H1 (cell line): ENCODE measurements around the gene HRH2. TPM values are rescaled to one million over a fixed set of nuclear protein-coding genes. Genes with fewer than 3 reads are reported as not detected.

ENCODE experiments used
- CTCF ChIA-PET: fragments of 300-600 bp; sonication (Branson Sonifier 250); formaldehyde crosslinking; loops from one replicate; lab custom pipeline; 2021; ENCODE audit not compliant: partially characterized antibody; lab: Charles Lee
- POLR2A ChIA-PET: fragments of 300-600 bp; sonication (Branson Sonifier 250); formaldehyde crosslinking; loops from one replicate; lab custom pipeline; 2021; ENCODE audit warnings: inconsistent platforms; ENCODE audit not compliant: partially characterized antibody; lab: Charles Lee
- DNase-seq, 2 experiments: peaks; one replicate each; pipeline versions ENCODE4 v3.0.0 to v3.0.0-alpha.2; 2010 to 2022; ENCODE audit warnings: low spot score in 2 of 2, low read depth in 1 of 2, mixed read lengths in 1 of 2
- FAIRE-seq: peaks from 2 replicates; lab custom pipeline; 2011; peaks lifted over from hg19 to GRCh38; lab: Jason Lieb, UNC
- H2AFZ ChIP-seq: 2 replicates; pipeline ENCODE4 v1.8.1; 2012; ENCODE audit warnings: low read length, inconsistent platforms
- H2AK5ac ChIP-seq: 2 replicates; pipeline ENCODE4 v1.6.1; 2013; ENCODE audit warnings: low read depth, low read length
- H2BK120ac ChIP-seq: replicated peaks from 2 replicates; pipeline ENCODE3; 2013; ENCODE audit warnings: low read depth, low read length, inconsistent platforms
- H2BK12ac ChIP-seq: 2 replicates; pipeline ENCODE4 v1.6.1; 2013; ENCODE audit warnings: low read depth, low read length
- H2BK15ac ChIP-seq: 2 replicates; pipeline ENCODE4 v1.6.1; 2013; ENCODE audit warnings: low read length
- H2BK20ac ChIP-seq: 2 replicates; pipeline ENCODE4 v1.6.1; 2013; ENCODE audit warnings: low read length
- H2BK5ac ChIP-seq: 2 replicates; pipeline ENCODE4 v1.6.1; 2013; ENCODE audit warnings: low read depth, low read length
- H3K14ac ChIP-seq: 2 replicates; pipeline ENCODE4 v1.6.1; 2013; ENCODE audit warnings: inconsistent platforms; ENCODE audit not compliant: insufficient read length
- H3K18ac ChIP-seq: 2 replicates; pipeline ENCODE4 v1.6.1; 2013; ENCODE audit warnings: low read length; ENCODE audit errors: extremely low read depth
- H3K23ac ChIP-seq: 2 replicates; pipeline ENCODE4 v1.6.1; 2013; ENCODE audit warnings: inconsistent platforms; ENCODE audit not compliant: insufficient read length
- H3K23me2 ChIP-seq: 2 replicates; pipeline ENCODE4 v1.6.1; 2013; ENCODE audit warnings: low read depth, low read length
- H3K27ac ChIP-seq: 2 replicates; pipeline ENCODE4 v1.6.1; 2011; ENCODE audit warnings: low read depth, low read length, inconsistent platforms
- H3K27me3 ChIP-seq, 4 experiments: replicated peaks in 1 of 4; 1 replicate in 1 of 4; 2 replicates in 3 of 4; pipeline versions ENCODE4 v1.6.1 to v1.8.1; 2011 to 2013; ENCODE audit warnings: low read length in 3 of 4, mild to moderate bottlenecking in 3 of 4, inconsistent platforms in 2 of 4, mixed read lengths in 2 of 4, moderate library complexity in 1 of 4; ENCODE audit not compliant: control insufficient read depth in 3 of 4, insufficient read depth in 3 of 4; ENCODE audit errors: extremely low read depth in 1 of 4
- H3K36me3 ChIP-seq, 4 experiments: 2 replicates each; pipeline versions ENCODE4 v1.6.1 to v1.8.1; 2011 to 2013; ENCODE audit warnings: mild to moderate bottlenecking in 4 of 4, low read length in 3 of 4, moderate library complexity in 2 of 4, control low read depth in 1 of 4, inconsistent platforms in 1 of 4; ENCODE audit not compliant: insufficient read depth in 4 of 4, control insufficient read depth in 2 of 4
- H3K4ac ChIP-seq: replicated peaks from 2 replicates; pipeline ENCODE3; 2013; ENCODE audit warnings: low read length, low read depth, mixed read lengths, inconsistent platforms; ENCODE audit not compliant: insufficient read length
- H3K4me1 ChIP-seq, 4 experiments: replicated peaks in 1 of 4; 1 replicate in 1 of 4; 2 replicates in 3 of 4; pipeline versions ENCODE4 v1.6.1 to v1.8.1; 2011 to 2013; ENCODE audit warnings: low read length in 3 of 4, inconsistent platforms in 2 of 4, mixed read lengths in 1 of 4; ENCODE audit not compliant: insufficient read depth in 4 of 4, control insufficient read depth in 3 of 4
- H3K4me2 ChIP-seq, 2 experiments: 2 replicates each; pipeline versions ENCODE4 v1.6.1 to v1.8.1; 2011 to 2013; ENCODE audit warnings: low read depth in 2 of 2, low read length in 2 of 2, control low read depth in 1 of 2, inconsistent platforms in 1 of 2, mild to moderate bottlenecking in 1 of 2; ENCODE audit not compliant: insufficient read depth in 1 of 2
- H3K4me3 ChIP-seq, 4 experiments: fragments of 200-600, 300-600 bp in 1 of 4; sonication (generic), shearing (Covaris generic), sonication (Bioruptor Twin) in 1 of 4; 2 replicates each; pipeline versions ENCODE4 v1.5.1 to v1.8.1; 2011 to 2016; ENCODE audit warnings: low read length in 4 of 4, low read depth in 3 of 4, control low read depth in 2 of 4, inconsistent platforms in 2 of 4, mild to moderate bottlenecking in 2 of 4, mixed read lengths in 1 of 4, moderate library complexity in 1 of 4; ENCODE audit not compliant: insufficient read depth in 2 of 4; ENCODE audit errors: extremely low read depth in 1 of 4
- H3K56ac ChIP-seq: replicated peaks from 2 replicates; pipeline ENCODE3; 2013; ENCODE audit warnings: low read depth, mild to moderate bottlenecking, mixed read lengths, low read length, inconsistent platforms; ENCODE audit not compliant: insufficient read length
- H3K79me1 ChIP-seq: 2 replicates; pipeline ENCODE4 v1.6.1; 2013; ENCODE audit warnings: low read depth, low read length, control low read depth
- H3K79me2 ChIP-seq, 2 experiments: 2 replicates each; pipeline versions ENCODE4 v1.6.1 to v1.8.1; 2012 to 2013; ENCODE audit warnings: low read length in 2 of 2, mild to moderate bottlenecking in 2 of 2, inconsistent platforms in 1 of 2; ENCODE audit not compliant: insufficient read depth in 2 of 2, control insufficient read depth in 1 of 2
- H3K9ac ChIP-seq, 4 experiments: replicated peaks in 1 of 4; 1 replicate in 1 of 4; 2 replicates in 3 of 4; pipeline versions ENCODE4 v1.6.1 to v1.8.1; 2011 to 2013; ENCODE audit warnings: low read depth in 3 of 4, low read length in 3 of 4, control low read depth in 2 of 4, mild to moderate bottlenecking in 2 of 4, moderate library complexity in 2 of 4, inconsistent platforms in 1 of 4; ENCODE audit errors: extremely low read depth in 1 of 4
- H3K9me3 ChIP-seq, 2 experiments: 2 replicates each; pipeline versions ENCODE4 v1.6.1 to v1.8.1; 2012 to 2013; ENCODE audit warnings: mild to moderate bottlenecking in 2 of 2, moderate library complexity in 2 of 2, control low read depth in 1 of 2, inconsistent platforms in 1 of 2, low read depth in 1 of 2, low read length in 1 of 2, mixed read lengths in 1 of 2; ENCODE audit not compliant: insufficient read depth in 2 of 2
- H4K20me1 ChIP-seq, 2 experiments: replicated peaks in 1 of 2; 2 replicates each; pipeline versions ENCODE3 to v1.8.1; 2011 to 2013; ENCODE audit warnings: inconsistent platforms in 2 of 2, low read length in 2 of 2, mild to moderate bottlenecking in 1 of 2; ENCODE audit not compliant: insufficient read depth in 2 of 2, control insufficient read depth in 1 of 2
- H4K5ac ChIP-seq: 2 replicates; pipeline ENCODE4 v1.6.1; 2013; ENCODE audit warnings: low read length, low read depth, mixed read lengths, inconsistent platforms; ENCODE audit not compliant: insufficient read length
- H4K8ac ChIP-seq: 2 replicates; pipeline ENCODE4 v1.8.0; 2013; ENCODE audit warnings: mild to moderate bottlenecking, moderate library complexity, low read length, inconsistent platforms; ENCODE audit not compliant: insufficient read depth; ENCODE audit errors: extremely low read depth
- H4K91ac ChIP-seq: replicated peaks from 2 replicates; pipeline ENCODE3; 2013; ENCODE audit warnings: low read length, mixed read lengths, inconsistent platforms; ENCODE audit not compliant: insufficient read length
- CHD2 ChIP-seq: IDR thresholded peaks from 2 replicates; pipeline ENCODE4 v1.6.1; 2012; ENCODE audit warnings: low read length, improper control_type of control experiment
- CREB1 ChIP-seq: IDR thresholded peaks from 2 replicates; pipeline ENCODE4 v1.6.1; 2012; ENCODE audit warnings: inconsistent platforms
- EGR1 ChIP-seq: IDR thresholded peaks from 2 replicates; pipeline ENCODE4 v1.6.1; 2011; ENCODE audit warnings: low read depth, low read length, borderline replicate concordance
- KDM5A ChIP-seq: fragments of 200-600 bp; IDR thresholded peaks from 2 replicates; pipeline ENCODE4 v1.7.1; 2012; ENCODE audit warnings: mild to moderate bottlenecking, low read length, inconsistent platforms, mixed read lengths
- SIX5 ChIP-seq: IDR thresholded peaks from 2 replicates; pipeline ENCODE4 v1.6.1; 2011; ENCODE audit warnings: mild to moderate bottlenecking, low read depth, low read length
- TAF7 ChIP-seq: optimal IDR thresholded peaks from 2 replicates; pipeline ENCODE3; 2011; ENCODE audit warnings: low read depth, mild to moderate bottlenecking, inconsistent platforms, low read length, moderate library complexity, borderline replicate concordance
- WGBS, 2 experiments: shearing (Covaris generic) in 1 of 2; methylation state at CpG; one replicate each; pipeline versions ENCODE4 v1.1.6 to v1.1.7; 2013 to 2015; ENCODE audit warnings: low lambda C conversion rate in 2 of 2, mixed read lengths in 2 of 2, inconsistent platforms in 1 of 2, low coverage in 1 of 2, missing lambda C conversion rate in 1 of 2; ENCODE audit not compliant: insufficient replicate concordance in 2 of 2, insufficient coverage in 1 of 2, insufficient read length in 1 of 2; ENCODE audit errors: extremely low coverage in 1 of 2, missing lambda C conversion rate in 1 of 2; 5-methylcytosine and 5-hydroxymethylcytosine counted together
- polyA plus RNA-seq, 7 experiments: library from polyadenylated mRNA; depleted of rRNA in 3 of 7; stranded (reverse) in 5 of 7; unstranded in 2 of 7; fragments of >200 nt in 5 of 7; fragments of 200-250 nt in 2 of 7; gene quantifications; 1 replicate in 5 of 7; 2 replicates in 1 of 7; 4 replicates in 1 of 7; pipeline versions ENCODE4 v1.2.1 to v1.2.3, GENCODE V29; 2011 to 2013; ENCODE audit warnings: missing spikeins in 2 of 7, mixed read lengths in 2 of 7
- total RNA-seq: library from RNA; stranded (reverse); fragmentation: NEBNext Ultra II Directional; extraction: Animal tissue kit (Norgen Biotek cat#: 25700); gene quantifications from 2 replicates; pipeline ENCODE4 v1.2.1, GENCODE V29; 2021

Gene HRH2
- total and polyA plus RNA-seq, 2 of the 8 experiments (the other 6 are each of a cell fraction or from before 2014, with no cell fraction given) = 7.8 to 8.1 TPM

GRCh38 chr5:175738602-175739133 lies 80.8 kb downstream of the HRH2 start:
- ChIA-PET POLR2A (no interaction called here), CTCF (interaction anchor here (0.9 to 1.8 kb wide), 8 partner anchors 9 to 205 kb away, joined by 3 to 16 read pairs (median 4); partner anchors contain the start of gene CPLX2)
- no peak overlapping the region for H3K27ac ChIP-seq
- no peaks in the 10 kb centered on the region for H3K23me2 ChIP-seq
- H3K9ac ChIP-seq = no peak overlapping the region
- no peak overlapping the region for H3K4me2 ChIP-seq
- H3K79me2 ChIP-seq = no peaks in the 10 kb centered on the region
- H4K8ac ChIP-seq = no peak overlapping the region
- H2AFZ ChIP-seq = no peak overlapping the region
- H3K4me3 ChIP-seq = no peak overlapping the region
- H3K14ac ChIP-seq = no peak overlapping the region
- H3K56ac ChIP-seq = no peak overlapping the region
- DNase-seq (no peak), FAIRE-seq (no peak)
- H3K9me3 ChIP-seq = no peaks in the 10 kb centered on the region
- H2BK20ac ChIP-seq = no peak overlapping the region
- no peak overlapping the region for H3K18ac ChIP-seq
- H4K91ac ChIP-seq = no peak overlapping the region
- no peak overlapping the region for H3K23ac ChIP-seq
- H3K4ac ChIP-seq = no peak overlapping the region
- no peaks in the 10 kb centered on the region for H3K36me3 ChIP-seq
- H2BK5ac ChIP-seq = no peak overlapping the region
- no peak overlapping the region for H2BK120ac ChIP-seq
- no peak overlapping the region for H2AK5ac ChIP-seq
- no peaks in the 10 kb centered on the region for H3K79me1 ChIP-seq
- H2BK12ac ChIP-seq = no peak overlapping the region
- no peak overlapping the region for H4K5ac ChIP-seq
- H4K20me1 ChIP-seq = peaks cover 0 to 1% of the 10 kb centered on the region in 2 experiments
- 89% methylated on average over 14 of the region's 14 CpGs; no CpG with 5 or more reads in 1 of the 2 experiments for WGBS, 2 experiments
- H2BK15ac ChIP-seq = no peak overlapping the region
- H3K4me1 ChIP-seq = no peaks in the 10 kb centered on the region
- 0 out of 7 replicates have a peak, but pooled peaks cover 0 to 2% (median under 1%) of the 10 kb centered on the region in 4 experiments for H3K27me3 ChIP-seq
- no peak for TF ChIP-seq KDM5A
- no peak for TF ChIP-seq SIX5
- no peak for TF ChIP-seq CHD2
- no peak for TF ChIP-seq EGR1
- TF ChIP-seq CREB1 = no peak
- no peak for TF ChIP-seq TAF7
